Suppressor macrophage treated with lipopolysaccharide for 1 hour (primary cell): Measurements from ENCODE around the gene LEUTX.
A peak's percentile ranks its signal among the peaks of the same experiment; 100 is the strongest.
"Not testable (repeated sequence)": the region's sequence is repeated elsewhere in the genome, so short reads cannot be mapped to it uniquely, and the experiment has no call there.

Experiments used
- DNase-seq, 3 donors: peaks; one replicate each; pipeline ENCODE4 v3.0.0-alpha.2; 2020 to 2022

Gene LEUTX, protein sequence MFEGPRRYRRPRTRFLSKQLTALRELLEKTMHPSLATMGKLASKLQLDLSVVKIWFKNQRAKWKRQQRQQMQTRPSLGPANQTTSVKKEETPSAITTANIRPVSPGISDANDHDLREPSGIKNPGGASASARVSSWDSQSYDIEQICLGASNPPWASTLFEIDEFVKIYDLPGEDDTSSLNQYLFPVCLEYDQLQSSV

GRCh38 chr19:39778763-39779162 lies at the start of gene LEUTX:
Gene LEUTX (plus strand): TSS chr19:39778854. CDS start chr19:39778921, 67 bp downstream.
- no peak for DNase-seq

- DNase-seq, result no peak
Measured at GRCh38 chr19:39729594-39729993, 49.1 kb upstream of the LEUTX start.

DNA sequence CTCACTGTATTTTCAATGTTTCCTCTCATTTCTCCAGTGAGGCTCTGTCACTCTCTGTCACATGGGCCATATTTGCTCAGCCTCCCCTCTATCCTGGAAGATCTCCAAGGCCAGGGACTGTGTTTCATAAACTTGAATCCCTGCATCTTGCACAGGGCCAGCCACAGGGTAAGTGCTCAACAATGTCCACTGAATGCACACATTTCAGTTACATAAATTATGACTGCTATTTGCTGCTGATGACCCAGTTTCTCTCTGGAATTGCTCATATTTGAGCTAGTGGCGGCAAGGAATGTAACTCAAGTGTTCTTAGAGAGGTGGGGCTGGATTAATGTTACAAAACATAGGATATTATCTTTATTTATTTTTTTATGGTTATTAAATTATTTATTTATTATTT lies 47.0 kb upstream of the LEUTX start:
- DNase-seq, result no peak

DNA sequence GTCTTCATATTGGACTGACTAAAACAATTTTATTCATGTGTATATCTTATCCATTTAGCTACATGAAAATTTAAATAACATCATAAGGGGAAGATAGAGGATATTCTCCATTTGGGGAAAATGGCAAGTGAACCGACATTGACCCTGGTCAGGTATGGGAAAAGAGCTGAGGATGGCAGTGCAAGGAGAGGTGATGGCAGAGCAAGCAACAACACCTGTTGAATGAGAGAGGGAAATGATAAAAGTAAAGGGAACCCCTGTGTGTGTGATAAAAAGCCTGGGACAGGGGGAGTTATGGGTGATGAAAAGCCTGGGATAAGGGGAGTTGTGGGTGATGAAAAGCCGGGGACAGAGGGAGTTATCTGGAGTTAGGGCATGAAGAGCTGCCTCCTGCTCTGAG lies 44.8 kb upstream of the LEUTX start:
- DNase-seq, result no peak

GRCh38 chr19:39735688-39736087 lies 43.0 kb upstream of the LEUTX start:
- DNase-seq, result no peak

GRCh38 chr19:39736088-39736487 lies 42.6 kb upstream of the LEUTX start:
- peak in 2 of 3 donors; percentile 6 to 22 for DNase-seq

- no peak for DNase-seq
Measured at GRCh38 chr19:39737351-39737750, 41.3 kb upstream of the LEUTX start.

DNA sequence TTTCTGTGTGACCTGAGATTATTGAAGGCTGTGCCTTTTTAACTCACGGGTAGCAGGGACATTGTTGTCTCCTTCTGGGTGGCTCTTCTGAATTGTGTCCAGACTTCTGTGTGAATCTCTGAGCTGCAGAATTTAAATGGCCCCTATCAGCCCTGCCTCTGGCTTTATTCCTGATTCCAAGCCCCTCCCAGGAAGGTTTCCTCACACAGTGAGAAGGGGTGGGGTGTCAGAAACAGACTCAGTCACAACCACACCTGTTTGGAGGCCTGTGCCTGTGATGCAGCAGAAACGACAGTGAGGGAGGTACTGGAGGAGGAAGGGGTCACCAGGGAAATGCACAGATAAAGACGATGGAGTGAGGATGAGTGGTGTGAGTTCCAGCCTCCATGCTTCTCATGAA lies 40.8 kb upstream of the LEUTX start, which contains the start of gene CLC:
TSS of gene CLC (minus strand) at position 139 of the 400 bp plus-strand sequence. CDS start at position 62, 77 bp downstream.
- no peak for DNase-seq

DNA sequence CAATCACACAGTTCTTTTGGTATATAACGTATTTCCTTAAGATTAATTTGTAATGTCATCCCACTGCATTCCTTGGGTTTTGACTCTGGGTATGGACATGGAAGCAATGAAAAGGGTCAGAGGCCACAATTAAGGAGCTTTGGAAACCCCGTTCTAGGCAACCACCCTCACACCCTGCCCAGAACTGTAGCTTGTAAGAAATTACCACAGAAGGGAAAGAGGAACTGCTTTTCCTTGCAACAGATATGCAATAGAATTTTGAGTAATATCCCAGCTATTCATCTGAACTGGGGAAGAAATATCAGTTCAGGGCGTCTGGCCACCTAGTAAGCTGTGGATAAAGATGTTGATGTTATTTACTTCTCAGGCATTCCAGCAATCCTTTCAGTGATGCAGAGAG lies 39.8 kb upstream of the LEUTX start:
- peak; percentile 71 to 75 (median 73) for DNase-seq

- no peak for DNase-seq
Measured at GRCh38 chr19:39740395-39740794, 38.3 kb upstream of the LEUTX start.

GRCh38 chr19:39745643-39746042 lies 33.0 kb upstream of the LEUTX start:
- peak in 2 of 3 donors; percentile 10 to 41 for DNase-seq

DNA sequence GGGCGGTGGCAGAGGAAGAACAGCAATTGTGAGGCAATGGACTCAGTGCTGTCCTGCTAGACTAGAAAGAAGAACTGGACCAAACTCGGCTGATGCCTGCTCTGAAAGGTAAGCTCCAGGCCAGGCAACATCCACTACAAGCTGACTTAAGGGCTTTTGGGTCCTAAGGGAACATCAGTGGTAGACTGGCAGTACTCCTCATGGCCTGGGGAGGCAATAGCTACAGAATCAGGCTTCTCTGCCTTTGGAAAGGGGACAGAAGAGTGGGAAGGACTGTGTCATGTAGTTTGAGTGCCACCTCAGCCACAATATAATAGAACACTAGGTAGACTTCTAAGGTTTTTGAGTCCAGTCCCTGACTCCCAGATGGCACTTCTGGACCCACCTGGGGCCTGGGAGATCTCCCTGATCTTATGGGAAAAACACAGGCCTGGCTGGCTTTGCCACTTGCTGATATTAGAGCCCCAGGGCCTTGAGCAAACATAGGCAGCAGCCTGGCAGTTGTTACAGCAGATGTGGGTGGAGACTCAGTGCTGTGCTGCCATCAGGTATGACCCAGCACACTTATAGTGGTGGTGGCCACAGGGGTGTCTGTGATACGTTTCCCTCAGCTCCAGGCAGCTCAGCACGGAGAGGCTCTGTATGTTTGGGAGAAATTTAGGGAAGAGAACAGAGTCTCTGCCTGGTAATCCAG lies 31.7 kb upstream of the LEUTX start:
- DNase-seq, result no peak

DNA sequence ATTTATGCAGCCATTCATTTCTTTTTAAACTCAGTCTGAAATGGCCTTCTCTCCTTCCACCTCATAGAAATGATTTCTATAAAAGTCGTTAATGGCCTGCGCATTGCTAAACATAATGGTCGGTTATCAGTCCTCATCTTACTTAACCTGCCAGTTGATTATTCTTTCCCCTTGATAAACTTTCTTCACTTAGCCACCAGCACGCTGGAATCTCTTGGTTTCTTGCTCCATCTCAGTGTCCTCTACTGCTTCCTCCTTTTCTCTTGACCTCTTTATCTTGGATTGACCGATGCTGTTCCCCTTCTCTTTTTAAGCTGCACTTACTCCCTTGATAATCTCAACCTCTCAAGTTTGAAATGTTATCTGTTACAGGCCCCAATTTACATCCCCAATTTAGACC lies 28.7 kb upstream of the LEUTX start:
- DNase-seq, result no peak

DNA sequence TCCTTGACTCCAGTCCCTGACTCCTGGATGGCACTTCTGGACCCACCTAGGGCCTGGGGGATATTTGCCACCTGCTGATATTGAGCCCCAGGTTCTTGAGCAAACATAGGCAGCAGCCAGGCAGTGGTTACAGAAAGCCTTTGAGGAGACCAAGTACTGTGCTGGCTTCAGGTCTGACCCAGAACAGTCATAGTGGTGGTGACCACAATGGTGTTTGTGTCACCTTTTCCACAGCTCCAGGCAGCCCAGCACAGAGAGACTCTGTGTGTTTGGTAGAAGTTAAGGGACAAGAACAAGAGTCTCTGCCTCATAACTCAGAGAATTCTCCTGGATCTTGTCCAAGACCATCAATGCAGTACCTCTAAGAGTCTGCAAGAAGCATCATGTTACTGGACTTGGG lies 26.3 kb upstream of the LEUTX start:
- no peak for DNase-seq

GRCh38 chr19:39752795-39753194 lies 25.9 kb upstream of the LEUTX start:
- DNase-seq, result no peak

DNA sequence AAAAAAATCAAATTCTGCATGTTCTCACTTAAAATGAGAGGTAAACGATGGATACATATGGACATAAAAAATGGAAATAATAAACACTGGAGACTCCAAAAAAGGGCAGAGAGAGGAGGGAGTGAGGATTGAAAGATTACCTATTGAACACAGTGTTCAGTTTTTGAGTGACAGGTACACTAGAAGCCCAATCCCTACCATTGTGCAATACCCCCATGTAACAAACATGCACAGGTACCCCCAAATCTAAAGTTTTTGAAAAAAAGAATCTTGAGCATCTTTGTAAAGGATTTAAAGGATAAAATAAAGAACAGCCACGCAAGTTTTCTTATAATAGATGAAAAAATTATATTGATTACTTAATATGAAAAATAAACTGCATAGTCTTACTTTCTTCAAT lies 24.1 kb upstream of the LEUTX start:
- DNase-seq, result no peak

GRCh38 chr19:39754971-39755370 lies 23.7 kb upstream of the LEUTX start:
- no peak for DNase-seq

DNA sequence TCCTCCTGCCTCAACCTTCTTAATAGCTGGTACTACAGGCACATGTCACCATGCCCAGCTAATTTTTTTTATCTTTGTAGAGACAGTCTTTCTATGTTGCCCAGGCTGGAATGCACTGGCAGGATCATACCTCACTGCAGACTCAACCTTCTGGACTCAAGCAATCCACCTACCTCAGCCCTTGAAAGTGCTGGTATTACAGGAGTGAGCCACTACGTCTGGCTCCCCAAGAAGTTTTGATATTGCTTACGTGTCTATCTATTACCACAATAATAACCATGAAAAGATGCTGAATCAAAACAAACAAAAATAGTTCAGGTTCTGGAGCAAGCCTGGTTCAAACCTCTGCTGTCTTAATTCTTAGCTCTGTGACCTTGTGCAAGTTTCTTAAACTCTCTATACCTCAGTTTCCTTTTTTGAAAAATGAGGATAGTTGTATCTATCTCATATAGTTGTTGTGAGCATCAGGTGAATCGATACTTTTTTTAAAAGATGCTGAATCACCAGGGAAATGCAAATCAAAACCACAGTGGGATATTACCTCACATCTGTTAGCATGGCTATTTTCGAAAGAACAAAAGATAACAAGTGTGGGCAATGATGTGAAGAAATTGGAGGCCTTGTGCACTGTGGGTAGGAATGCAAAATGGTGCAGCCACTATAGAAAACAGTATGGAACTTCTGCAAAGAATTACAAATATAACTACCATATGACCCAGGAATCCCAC lies 19.0 kb upstream of the LEUTX start:
- no peak for DNase-seq

DNA sequence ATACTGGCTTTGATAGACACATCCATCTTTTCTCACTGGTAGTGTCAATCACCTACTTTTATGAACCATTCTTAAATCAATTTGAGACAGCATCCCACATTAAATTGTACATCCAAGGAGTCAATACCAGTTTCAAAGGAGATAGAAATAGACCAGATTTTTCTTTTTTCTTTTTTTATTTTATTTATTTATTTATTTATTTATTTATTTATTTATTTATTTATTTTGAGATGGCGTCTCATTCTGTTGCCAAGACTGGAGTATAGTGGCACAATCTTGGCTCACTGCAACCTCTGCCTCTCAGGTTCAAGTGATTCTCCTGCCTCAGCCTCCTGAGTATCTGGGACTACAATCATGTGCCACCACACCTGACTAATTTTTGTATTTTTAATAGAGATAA lies 16.8 kb upstream of the LEUTX start:
- DNase-seq, result not testable (repeated sequence)

- DNase-seq, result peak; percentile 69 to 83 (median 79)
Measured at GRCh38 chr19:39765091-39766076, 13.3 kb upstream of the LEUTX start.

GRCh38 chr19:39768334-39768733 lies 10.3 kb upstream of the LEUTX start:
- no peak for DNase-seq

DNA sequence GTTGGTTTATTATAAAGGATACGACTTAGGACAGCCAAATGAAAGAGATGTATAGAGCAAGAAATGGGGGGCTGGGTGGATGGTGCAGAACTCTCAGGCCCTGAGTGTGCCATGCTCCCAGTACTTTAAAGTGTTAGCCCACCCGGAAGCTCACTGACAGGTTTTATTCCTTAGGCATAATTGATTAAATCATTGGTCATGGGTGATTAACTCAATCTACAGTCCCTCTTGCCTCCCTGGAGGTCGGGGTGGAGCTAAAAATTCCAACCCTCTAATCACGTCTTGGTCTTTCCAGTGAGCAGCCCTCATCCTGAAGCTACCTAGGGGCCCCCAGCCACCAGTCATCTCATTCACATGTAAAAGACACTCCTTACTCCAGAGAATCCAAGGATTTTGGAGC lies 9.9 kb upstream of the LEUTX start:
- DNase-seq, result no peak

DNA sequence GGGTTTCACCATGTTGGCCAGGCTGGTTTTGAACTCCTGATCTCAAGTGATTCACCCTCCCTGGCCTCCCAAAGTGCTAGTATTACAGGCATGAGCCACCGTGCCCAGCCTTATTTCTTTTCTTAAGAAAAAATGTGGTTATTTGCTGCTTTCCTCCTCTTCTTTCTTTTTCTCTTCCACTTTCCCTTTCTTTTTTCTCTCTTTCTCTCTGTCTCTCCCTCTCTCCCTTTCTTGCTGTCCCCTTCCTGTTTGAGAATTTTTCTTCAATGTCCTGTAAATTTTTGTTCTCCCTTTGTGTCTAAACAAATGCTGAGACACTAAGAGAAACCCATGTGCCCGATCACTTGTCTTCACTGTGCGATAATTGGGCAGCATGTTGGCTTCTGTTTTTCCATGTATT lies 2.2 kb downstream of the LEUTX start:
- DNase-seq, result no peak
